GM18868 (cell line): ENCODE results near the gene DYNLRB1.

Source experiments
- ATAC-seq: cut with Tn5 transposase; IDR thresholded peaks from one replicate; pipeline ENCODE4 v1.9.1; 2021; ENCODE audit warnings: mild to moderate bottlenecking, moderate library complexity; ENCODE audit not compliant: unreplicated experiment

DYNLRB1 gene

GRCh38 chr20:34532320-34532719 is 16.1 kb downstream of the DYNLRB1 start:
- no peak for ATAC-seq

GRCh38 chr20:34532756-34533155 is 16.5 kb downstream of the DYNLRB1 start:
- ATAC-seq: no peak

- no peak for ATAC-seq
These were observed 18.4 kb downstream of the DYNLRB1 start for GRCh38 chr20:34534391-34535165.

- no peak for ATAC-seq
These were observed 19.1 kb downstream of the DYNLRB1 start for GRCh38 chr20:34535301-34535840.

GRCh38 chr20:34535857-34536256 is 19.6 kb downstream of the DYNLRB1 start:
- no peak for ATAC-seq

- no peak for ATAC-seq
These were observed 20.7 kb downstream of the DYNLRB1 start for GRCh38 chr20:34536798-34537394.

GRCh38 chr20:34537651-34538050 is 21.4 kb downstream of the DYNLRB1 start:
- ATAC-seq: no peak

- ATAC-seq: no peak
These were observed 22.5 kb downstream of the DYNLRB1 start for GRCh38 chr20:34538671-34539123.

GRCh38 chr20:34539756-34540155 is 23.5 kb downstream of the DYNLRB1 start:
- ATAC-seq: no peak

- no peak for ATAC-seq
These were observed 24.5 kb downstream of the DYNLRB1 start for GRCh38 chr20:34540596-34541263.

GRCh38 chr20:34541264-34541901 is 25.2 kb downstream of the DYNLRB1 start:
- ATAC-seq: no peak

- no peak for ATAC-seq
These were observed 25.7 kb downstream of the DYNLRB1 start for GRCh38 chr20:34541917-34542316.

- no peak for ATAC-seq
These were observed 26.2 kb downstream of the DYNLRB1 start for GRCh38 chr20:34542439-34542838.

- no peak for ATAC-seq
These were observed 27.3 kb downstream of the DYNLRB1 start for GRCh38 chr20:34543463-34544056.

- no peak for ATAC-seq
These were observed 28.0 kb downstream of the DYNLRB1 start for GRCh38 chr20:34544109-34544796.

GRCh38 chr20:34546751-34547181 is 30.5 kb downstream of the DYNLRB1 start:
- ATAC-seq: no peak

- no peak for ATAC-seq
These were observed 31.8 kb downstream of the DYNLRB1 start for GRCh38 chr20:34547844-34548613.

- ATAC-seq: no peak
These were observed 33.2 kb downstream of the DYNLRB1 start for GRCh38 chr20:34549291-34549928.

GRCh38 chr20:34549929-34550305 is 33.7 kb downstream of the DYNLRB1 start:
- ATAC-seq: no peak
